T-helper 1 cell (primary cell): ENCODE measurements around the gene DLGAP5.
A peak's percentile ranks its signal among the peaks of the same experiment; 100 is the strongest.

Experiments
- DNase-seq, 5 donors: peaks; one replicate each; pipeline ENCODE4 v3.0.0-alpha.2; 2012 to 2020

DLGAP5 gene

GRCh38 chr14:55111122-55111708 is 80.2 kb downstream of the DLGAP5 start:
- DNase-seq: no peak

DNA sequence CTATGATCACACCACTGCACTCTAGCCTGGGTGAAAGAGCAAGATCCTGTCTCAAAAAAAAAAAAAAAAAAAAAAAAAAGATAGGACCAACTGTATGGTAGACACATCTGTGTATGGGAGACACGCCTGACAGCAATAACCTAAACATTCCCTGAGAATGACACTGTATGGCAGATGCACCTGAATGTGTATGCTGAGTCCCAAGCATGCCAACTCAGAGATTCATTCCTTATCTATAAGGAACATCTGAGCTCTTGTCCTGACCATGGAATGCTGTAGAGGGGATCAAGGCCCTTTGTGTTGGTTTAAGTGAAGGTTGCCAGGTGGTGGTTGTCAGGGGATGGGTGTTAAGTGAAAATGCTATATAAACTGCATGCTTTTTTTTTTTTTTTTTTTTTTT is 81.5 kb downstream of the DLGAP5 start:
- DNase-seq: no peak

DNA sequence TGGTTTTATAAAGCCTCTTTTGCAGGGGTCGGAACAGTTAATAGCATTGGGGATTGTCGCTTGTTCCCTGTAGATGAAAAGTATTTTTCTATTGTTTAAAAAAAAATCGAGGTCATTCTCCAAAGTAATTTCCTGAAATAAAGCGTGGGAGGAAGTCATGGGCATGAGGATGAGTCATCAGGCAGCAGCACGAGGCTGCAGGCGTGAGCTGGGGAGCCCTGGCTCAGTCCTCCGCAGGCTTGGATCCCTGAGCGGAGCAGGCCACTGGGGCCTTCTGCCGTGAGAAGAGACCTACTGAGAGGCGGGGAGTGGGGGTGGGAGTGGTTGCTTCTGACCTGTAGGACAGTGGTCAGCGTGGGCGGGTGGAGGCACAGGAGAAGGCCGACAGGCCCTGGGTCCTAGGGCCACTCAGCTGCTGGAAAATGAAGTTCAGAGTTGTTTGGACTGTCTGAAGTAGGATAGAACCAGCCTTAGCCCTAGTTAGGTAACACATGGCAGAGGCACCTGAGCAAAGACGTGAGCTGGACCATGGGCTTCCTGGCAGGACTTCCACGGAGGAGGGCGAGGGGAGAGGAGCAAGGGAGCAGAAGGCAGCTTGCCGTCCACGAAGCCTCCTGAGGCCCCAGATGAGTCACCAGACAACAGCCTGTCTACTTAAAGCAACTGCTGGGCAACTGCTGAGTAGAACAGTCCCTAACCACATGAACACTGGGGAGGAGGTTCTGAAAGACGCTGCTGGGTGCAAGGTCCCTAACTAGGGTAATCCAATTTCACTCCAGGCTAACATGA is 83.4 kb downstream of the DLGAP5 start:
- DNase-seq: peak in 2 of 5 donors; percentile 13 to 68

GRCh38 chr14:55105991-55106390 is 85.4 kb downstream of the DLGAP5 start:
- no peak for DNase-seq

DNA sequence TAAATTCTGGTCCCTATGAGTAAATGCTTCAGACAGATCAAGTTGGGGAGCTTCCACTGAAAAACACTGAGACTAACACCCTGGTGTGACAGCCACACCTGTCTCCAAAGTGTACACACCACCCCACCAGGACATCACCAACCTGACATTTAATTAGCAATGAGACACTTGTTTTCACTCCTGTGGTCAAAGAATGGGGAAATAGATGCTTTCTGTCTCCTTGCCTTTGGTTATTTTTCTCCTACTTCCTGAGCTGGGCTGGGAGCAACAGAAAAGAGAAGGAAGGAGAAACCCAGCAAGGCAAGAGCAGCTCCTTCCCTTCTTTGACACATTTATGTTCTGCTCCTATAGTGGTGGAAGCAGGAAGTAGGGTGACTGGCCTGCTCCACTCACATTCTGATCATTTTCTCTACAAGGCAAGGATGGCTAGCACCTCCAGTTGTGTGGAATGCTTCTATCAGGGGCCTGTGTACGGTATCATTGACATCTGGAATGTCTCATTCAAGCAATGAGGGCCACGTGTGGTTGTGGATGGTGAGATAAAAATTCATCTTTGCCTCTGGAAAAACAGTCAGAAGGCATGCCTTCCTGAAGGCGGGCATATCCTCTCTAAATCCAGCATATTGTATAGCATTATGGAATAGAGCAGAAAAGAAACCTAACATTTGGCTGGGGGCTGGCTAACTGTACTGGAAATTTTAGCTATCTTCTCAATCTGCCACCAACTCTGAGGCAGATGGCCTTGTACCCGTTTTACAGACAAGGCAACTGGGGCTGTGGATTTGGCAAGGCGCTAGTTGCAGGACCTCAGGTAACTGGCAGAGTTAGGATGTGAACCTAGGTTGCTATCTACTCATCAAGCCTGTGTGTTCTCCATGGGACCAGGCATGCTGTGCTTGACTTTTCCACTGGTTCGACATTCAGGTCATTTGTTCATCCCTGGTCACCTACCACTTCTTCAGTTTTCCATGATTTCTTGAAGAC is 87.1 kb downstream of the DLGAP5 start:
- peak in 1 of 5 donors; percentile 26 for DNase-seq

DNA sequence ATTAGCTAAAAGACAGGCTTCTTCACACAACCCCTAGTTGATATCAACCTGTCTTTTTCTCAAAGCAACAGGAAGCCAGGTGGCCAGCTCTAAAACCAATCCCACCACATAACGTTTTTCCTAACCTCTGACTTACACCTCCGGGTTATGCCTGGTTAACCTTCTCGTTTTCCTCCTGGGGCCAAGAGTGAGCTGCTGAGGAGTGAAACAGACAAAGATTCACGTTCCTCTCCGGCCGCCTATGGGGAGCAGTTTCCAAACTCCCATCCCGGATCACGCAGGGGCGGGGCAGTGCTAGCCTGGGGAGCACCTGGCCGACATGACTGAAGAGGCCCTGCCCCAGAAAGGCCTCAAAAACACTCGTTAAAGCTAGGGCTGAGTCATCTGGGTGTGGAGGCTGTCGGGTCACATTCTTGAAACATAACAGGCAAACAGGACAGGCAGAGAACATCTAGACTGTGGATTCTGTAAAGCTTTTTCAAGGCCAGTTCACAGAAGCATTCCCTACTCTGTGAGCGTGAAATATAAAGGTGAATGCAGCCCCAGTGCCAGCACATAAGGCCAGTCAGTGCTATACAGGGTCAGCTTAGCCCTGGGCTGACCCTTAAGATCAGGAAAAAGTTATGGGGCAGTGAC is 88.3 kb downstream of the DLGAP5 start:
- DNase-seq: peak in 4 of 5 donors; percentile 18 to 80 (median 32)

DNA sequence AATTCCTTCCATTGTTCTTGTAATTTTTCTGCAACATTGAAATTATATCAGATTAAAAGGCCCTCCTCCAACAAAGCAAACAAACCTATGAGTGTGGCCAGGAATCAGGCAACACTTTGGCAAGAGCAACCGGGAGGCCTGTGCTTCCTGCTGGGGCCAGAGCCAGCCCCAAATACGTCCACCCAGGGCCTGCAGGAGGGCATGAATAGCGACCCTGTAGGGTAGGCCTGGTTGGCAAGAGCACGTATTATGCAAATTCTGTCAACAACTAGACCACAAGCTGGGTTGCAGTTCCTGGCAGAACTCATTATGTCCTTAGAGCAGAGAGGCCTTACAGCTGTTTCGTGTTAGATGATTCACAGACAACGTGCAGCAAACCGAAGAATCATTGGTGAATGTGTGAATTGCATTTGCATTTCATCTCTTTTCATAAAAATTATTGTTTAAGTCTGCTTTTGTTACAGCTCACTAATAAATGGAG is 89.2 kb downstream of the DLGAP5 start:
- DNase-seq: peak in 3 of 5 donors; percentile 9 to 90 (median 11)

DNA sequence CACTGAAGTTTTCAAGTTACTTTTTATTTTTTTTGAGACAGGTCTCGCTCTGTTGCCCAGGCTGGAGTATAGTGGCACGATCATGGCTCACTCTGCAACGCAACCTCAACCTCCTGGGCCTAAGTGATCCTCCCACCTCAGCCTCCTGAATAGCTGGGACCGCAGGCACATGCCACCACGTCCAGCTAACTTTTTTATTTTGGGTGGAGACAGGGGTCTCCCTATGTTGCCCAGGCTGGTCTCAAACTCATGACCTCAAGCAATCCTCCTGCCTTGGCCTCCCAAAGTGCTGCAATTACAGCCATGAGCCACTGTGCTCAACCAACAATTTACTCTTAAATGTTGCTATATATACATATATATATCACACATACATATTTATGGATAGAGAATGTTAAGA is 89.7 kb downstream of the DLGAP5 start:
- DNase-seq: no peak

- DNase-seq: no peak
Measured at GRCh38 chr14:55099756-55100155, 91.6 kb downstream of the DLGAP5 start.

GRCh38 chr14:55098561-55098898 is 92.9 kb downstream of the DLGAP5 start:
- no peak for DNase-seq
